ENCODE data around the gene TGFB1. TPM values are rescaled to one million over a fixed set of nuclear protein-coding genes. Genes with fewer than 3 reads are reported as not detected.

TGFB1 gene
- total and polyA plus RNA-seq, 2 of the 13 experiments (the other 11 are each of a cell fraction or from before 2014, with no cell fraction given): 4.1 to 5.4 TPM

DNA sequence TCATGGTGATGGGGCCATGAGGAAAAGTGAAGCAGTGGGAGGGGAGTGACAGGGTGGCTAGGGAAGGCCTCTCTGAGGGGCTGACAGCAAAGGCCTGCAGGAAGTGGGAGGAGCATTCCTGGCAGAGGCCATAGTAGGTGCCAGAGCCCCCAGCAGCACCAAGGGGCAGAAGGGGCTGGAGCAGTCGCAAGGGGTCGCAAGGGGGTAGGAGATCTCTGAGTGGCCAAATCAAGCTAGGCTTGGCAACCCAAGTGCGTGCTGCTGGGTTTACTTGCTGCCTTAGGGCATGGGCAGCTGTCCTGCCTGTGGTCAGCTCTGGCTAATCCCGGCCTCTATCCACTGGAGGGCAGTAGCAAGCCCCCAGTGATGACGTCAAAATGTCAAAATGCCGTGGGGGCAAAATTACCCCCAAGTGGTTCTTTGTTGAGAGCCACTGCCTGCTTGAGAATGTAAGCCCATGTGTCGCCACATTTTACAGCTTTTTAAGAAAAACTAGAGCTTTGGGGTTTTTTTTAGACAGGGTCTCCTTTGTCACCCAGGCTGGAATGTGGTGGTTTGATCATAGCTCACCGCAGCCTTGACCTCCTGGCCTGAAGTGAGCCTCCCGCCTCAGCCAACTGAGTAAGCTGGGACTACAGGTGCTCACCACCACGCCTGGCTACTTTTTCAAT, 32.0 kb downstream of the TGFB1 start (continued):
- 0 out of 2 replicates have a peak, but pooled peaks have one; percentile 20 for TF ChIP-seq ZMYM3 (CRISPR knock-in tag; IDR thresholded peaks at IDR 0.05)
- TF ChIP-seq SMAD3 (CRISPR knock-in tag; IDR thresholded peaks at IDR 0.05): no peak; the same call in 1 of the 2 replicates
- no peak for TF ChIP-seq ZNF777 (CRISPR knock-in tag; IDR thresholded peaks at IDR 0.05)
- TF ChIP-seq ZNF441 (CRISPR knock-in tag; IDR thresholded peaks at IDR 0.05; ENCODE audit: borderline replicate concordance): no peak
- no peak for TF ChIP-seq BHLHE40 (IDR thresholded peaks at IDR 0.05; ENCODE audit: low read length)
- 0 out of 2 replicates have a peak, but pooled peaks have one; percentile 30 for TF ChIP-seq NFIC (IDR thresholded peaks at IDR 0.05; ENCODE audit: low read length)
- TF ChIP-seq ZHX1 (CRISPR knock-in tag; IDR thresholded peaks at IDR 0.05; ENCODE audit: low read depth): 0 out of 2 replicates have a peak, but pooled peaks have one; percentile 27
- TF ChIP-seq, protein P1, sequence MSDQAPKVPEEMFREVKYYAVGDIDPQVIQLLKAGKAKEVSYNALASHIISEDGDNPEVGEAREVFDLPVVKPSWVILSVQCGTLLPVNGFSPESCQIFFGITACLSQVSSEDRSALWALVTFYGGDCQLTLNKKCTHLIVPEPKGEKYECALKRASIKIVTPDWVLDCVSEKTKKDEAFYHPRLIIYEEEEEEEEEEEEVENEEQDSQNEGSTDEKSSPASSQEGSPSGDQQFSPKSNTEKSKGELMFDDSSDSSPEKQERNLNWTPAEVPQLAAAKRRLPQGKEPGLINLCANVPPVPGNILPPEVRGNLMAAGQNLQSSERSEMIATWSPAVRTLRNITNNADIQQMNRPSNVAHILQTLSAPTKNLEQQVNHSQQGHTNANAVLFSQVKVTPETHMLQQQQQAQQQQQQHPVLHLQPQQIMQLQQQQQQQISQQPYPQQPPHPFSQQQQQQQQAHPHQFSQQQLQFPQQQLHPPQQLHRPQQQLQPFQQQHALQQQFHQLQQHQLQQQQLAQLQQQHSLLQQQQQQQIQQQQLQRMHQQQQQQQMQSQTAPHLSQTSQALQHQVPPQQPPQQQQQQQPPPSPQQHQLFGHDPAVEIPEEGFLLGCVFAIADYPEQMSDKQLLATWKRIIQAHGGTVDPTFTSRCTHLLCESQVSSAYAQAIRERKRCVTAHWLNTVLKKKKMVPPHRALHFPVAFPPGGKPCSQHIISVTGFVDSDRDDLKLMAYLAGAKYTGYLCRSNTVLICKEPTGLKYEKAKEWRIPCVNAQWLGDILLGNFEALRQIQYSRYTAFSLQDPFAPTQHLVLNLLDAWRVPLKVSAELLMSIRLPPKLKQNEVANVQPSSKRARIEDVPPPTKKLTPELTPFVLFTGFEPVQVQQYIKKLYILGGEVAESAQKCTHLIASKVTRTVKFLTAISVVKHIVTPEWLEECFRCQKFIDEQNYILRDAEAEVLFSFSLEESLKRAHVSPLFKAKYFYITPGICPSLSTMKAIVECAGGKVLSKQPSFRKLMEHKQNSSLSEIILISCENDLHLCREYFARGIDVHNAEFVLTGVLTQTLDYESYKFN (CRISPR knock-in tag; conservative IDR thresholded peaks at IDR 0.05): 0 out of 2 replicates have a peak, but pooled peaks have one; percentile 31
- no peak for TF ChIP-seq KMT2A (CRISPR knock-in tag; IDR thresholded peaks at IDR 0.05)
- no peak for TF ChIP-seq CENPX (CRISPR knock-in tag; IDR thresholded peaks at IDR 0.05)
- TF ChIP-seq, protein P2, sequence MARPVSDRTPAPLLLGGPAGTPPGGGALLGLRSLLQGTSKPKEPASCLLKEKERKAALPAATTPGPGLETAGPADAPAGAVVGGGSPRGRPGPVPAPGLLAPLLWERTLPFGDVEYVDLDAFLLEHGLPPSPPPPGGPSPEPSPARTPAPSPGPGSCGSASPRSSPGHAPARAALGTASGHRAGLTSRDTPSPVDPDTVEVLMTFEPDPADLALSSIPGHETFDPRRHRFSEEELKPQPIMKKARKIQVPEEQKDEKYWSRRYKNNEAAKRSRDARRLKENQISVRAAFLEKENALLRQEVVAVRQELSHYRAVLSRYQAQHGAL (CRISPR knock-in tag; IDR thresholded peaks at IDR 0.05; ENCODE audit: not compliant biosample characterization): no peak
- no peak for TF ChIP-seq ZFP36L2 (CRISPR knock-in tag; IDR thresholded peaks at IDR 0.05)
- TF ChIP-seq ZNF44 (CRISPR knock-in tag; IDR thresholded peaks at IDR 0.05): no peak
- peak; percentile 38 for TF ChIP-seq TCF7 (IDR thresholded peaks at IDR 0.05; ENCODE audit: low read depth)
- TF ChIP-seq ZNF816 (CRISPR knock-in tag; IDR thresholded peaks at IDR 0.05; ENCODE audit: borderline replicate concordance): no peak
- TF ChIP-seq NR2F1 (CRISPR knock-in tag; IDR thresholded peaks at IDR 0.05): peak; percentile 84 to 99
- no peak for TF ChIP-seq TAF15 (IDR thresholded peaks at IDR 0.05; ENCODE audit: low read depth, low read length, poor library complexity, severe bottlenecking)
- TF ChIP-seq MED8 (CRISPR knock-in tag; IDR thresholded peaks at IDR 0.05; ENCODE audit: insufficient replicate concordance): no peak
- TF ChIP-seq, protein P3, sequence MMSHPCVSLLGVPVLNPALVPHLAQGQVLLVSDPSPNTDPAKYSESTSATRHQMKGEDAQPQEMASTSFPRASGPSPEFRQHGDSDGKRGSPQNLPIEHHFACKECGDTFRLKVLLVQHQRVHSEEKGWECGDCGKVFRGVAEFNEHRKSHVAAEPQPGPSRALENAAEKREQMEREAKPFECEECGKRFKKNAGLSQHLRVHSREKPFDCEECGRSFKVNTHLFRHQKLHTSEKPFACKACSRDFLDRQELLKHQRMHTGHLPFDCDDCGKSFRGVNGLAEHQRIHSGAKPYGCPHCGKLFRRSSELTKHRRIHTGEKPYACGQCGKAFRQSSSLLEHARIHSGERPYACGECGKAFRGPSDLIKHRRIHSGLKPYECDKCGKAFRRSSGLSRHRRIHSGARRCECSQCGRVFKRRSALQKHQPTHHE (CRISPR knock-in tag; IDR thresholded peaks at IDR 0.05; ENCODE audit: borderline replicate concordance): no peak
- TF ChIP-seq SRSF1 (optimal IDR thresholded peaks at IDR 0.05; ENCODE audit: low read depth, low read length): no peak

All from HepG2 (cell line).